Suprapubic skin (tissue), 4 donors: ENCODE data around the gene IER3. TPM values are rescaled to one million over a fixed set of nuclear protein-coding genes. Genes with fewer than 3 reads are reported as not detected.
"Not testable (repeated sequence)": the region's sequence is repeated elsewhere in the genome, so short reads cannot be mapped to it uniquely, and the experiment has no call there.

Source experiments
- DNase-seq, 2 donors: peaks; one replicate each; pipeline ENCODE4 v3.0.0-alpha.2; 2019; ENCODE audit warnings: low spot score in 2 of 2
- H3K27ac ChIP-seq: fragments of 200-600 bp; sonication (generic); one replicate; pipeline ENCODE4 v1.5.1; 2019
- H3K27me3 ChIP-seq: fragments of 200-600 bp; sonication (generic); one replicate; pipeline ENCODE4 v1.5.1; 2019
- H3K36me3 ChIP-seq: fragments of 200-600 bp; sonication (generic); one replicate; pipeline ENCODE4 v1.5.1; 2019
- H3K4me1 ChIP-seq: fragments of 200-600 bp; sonication (generic); one replicate; pipeline ENCODE4 v1.5.1; 2019
- H3K4me3 ChIP-seq: fragments of 200-600 bp; sonication (generic); one replicate; pipeline ENCODE4 v1.5.1; 2019; ENCODE audit warnings: mild to moderate bottlenecking
- H3K9me3 ChIP-seq: fragments of 200-600 bp; sonication (generic); one replicate; pipeline ENCODE4 v1.5.1; 2019
- CTCF ChIP-seq, 2 donors: fragments of 200-600 bp in 1 of 2; fragments of 450-650 bp in 1 of 2; sonication (generic) in 1 of 2; IDR thresholded peaks; one replicate each; pipeline ENCODE4 v1.5.1; 2016 to 2019; ENCODE audit warnings: antibody characterized with exemption in 2 of 2, mild to moderate bottlenecking in 1 of 2, moderate library complexity in 1 of 2
- EP300 ChIP-seq: sonication (generic); formaldehyde crosslinking; IDR thresholded peaks from one replicate; pipeline ENCODE4 v1.6.1; 2017; ENCODE audit warnings: antibody characterized with exemption
- POLR2A ChIP-seq, 2 donors: fragments of 450-650 bp; IDR thresholded peaks; one replicate each; pipeline ENCODE4 v1.6.1; 2017; ENCODE audit warnings: antibody characterized with exemption in 2 of 2, mild to moderate bottlenecking in 2 of 2, moderate library complexity in 2 of 2
- POLR2AphosphoS5 ChIP-seq, 3 donors: sonication (generic); formaldehyde crosslinking; IDR thresholded peaks; one replicate each; pipeline ENCODE4 v1.6.1; 2017; ENCODE audit warnings: antibody characterized with exemption in 3 of 3
- WGBS: methylation state at CpG from one replicate; pipeline ENCODE4 v1.1.5; 2018; 5-methylcytosine and 5-hydroxymethylcytosine counted together
- total RNA-seq, 4 donors: library from RNA; depleted of rRNA; stranded (reverse); fragments of >200 nt; gene quantifications; one replicate each; pipeline ENCODE4 v1.1.0, GENCODE V29; 2016

IER3 gene
- total RNA-seq, 4 donors from 2014 or later: 22.0 to 86.2 (median 45.8) TPM

DNA sequence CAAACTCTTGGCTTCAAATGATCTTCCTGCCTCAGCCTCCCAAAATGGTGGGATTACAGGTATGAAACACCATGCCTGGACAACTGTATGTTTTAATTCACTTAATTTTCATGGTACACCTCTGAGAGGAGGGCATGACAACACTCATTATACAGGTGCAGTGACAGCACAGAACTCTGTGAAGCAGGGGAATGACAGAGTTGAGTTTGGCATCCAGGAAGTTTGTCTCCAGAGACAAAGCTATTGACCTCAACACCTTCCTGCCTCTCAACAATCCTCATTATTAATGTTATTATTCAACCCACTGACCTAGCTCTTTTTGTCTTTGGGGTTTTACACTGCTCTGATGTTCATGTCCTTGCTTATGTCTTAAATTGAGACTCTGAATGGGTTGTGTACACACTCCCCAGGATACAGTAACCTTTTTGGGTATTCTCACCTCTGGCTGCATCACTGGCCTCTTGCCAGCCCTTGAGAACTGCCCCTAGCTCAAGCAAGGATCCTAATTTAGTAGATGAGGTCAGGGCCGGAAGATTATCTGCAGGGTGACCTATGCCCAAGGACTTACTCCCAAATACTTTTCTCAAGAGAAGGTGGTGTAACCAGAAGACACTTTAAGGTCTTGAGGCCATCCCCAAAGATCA lies 13.0 kb upstream of the IER3 start:
- peaks cover 58% of the 10 kb centered on the region for H3K4me1 ChIP-seq
- no peak overlapping the region for H3K4me3 ChIP-seq
- WGBS: 89% methylated on average over 1 of the region's 1 CpG
- H3K36me3 ChIP-seq: no peaks in the 10 kb centered on the region
- no peaks in the 10 kb centered on the region for H3K27me3 ChIP-seq
- TF ChIP-seq EP300 (no peak), POLR2AphosphoS5 (IDR thresholded peaks at IDR 0.05) (no peak), POLR2A (IDR thresholded peaks at IDR 0.05) (no peak), CTCF (IDR thresholded peaks at IDR 0.05) (no peak)
- H3K27ac ChIP-seq: no peak overlapping the region
- no peaks in the 10 kb centered on the region for H3K9me3 ChIP-seq
- no peak for DNase-seq

- H3K9me3 ChIP-seq, H3K4me3 ChIP-seq, DNase-seq, H3K27ac ChIP-seq, H3K36me3 ChIP-seq, H3K27me3 ChIP-seq: not testable (repeated sequence)
- peaks cover 64% of the 10 kb centered on the region for H3K4me1 ChIP-seq
- WGBS: 96% methylated on average over 7 of the region's 7 CpGs
These were observed 12.2 kb upstream of the IER3 start for GRCh38 chr6:30756405-30757003.

DNA sequence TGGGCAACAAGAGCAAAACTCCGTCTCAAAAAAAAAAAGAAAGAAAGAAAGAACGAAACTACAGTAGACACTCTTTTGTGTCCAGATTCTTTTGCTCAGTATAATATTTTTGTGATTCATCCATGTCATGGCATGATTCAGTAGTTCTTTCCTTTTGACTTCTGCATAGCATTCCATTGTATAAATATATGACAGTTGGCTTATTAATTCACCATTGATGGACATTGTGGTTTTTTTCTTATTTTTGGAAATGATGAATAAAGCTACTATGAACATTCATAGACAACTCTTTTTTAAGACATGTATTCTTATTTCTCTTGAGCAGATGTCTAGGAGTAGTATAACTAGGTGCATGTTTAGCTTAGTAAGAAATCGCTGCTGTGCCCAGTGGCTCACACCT lies 10.3 kb upstream of the IER3 start:
- TF ChIP-seq POLR2AphosphoS5 (IDR thresholded peaks at IDR 0.05): no peak
- no peak for TF ChIP-seq CTCF (IDR thresholded peaks at IDR 0.05)
- no peak for TF ChIP-seq POLR2A (IDR thresholded peaks at IDR 0.05)
- no peak for TF ChIP-seq EP300

GRCh38 chr6:30752157-30752927 lies 8.0 kb upstream of the IER3 start:
- WGBS: 17% methylated on average over 12 of the region's 12 CpGs
- Histone ChIP-seq H3K27ac (peak overlapping the region; percentile 80), H3K36me3 (no peaks in the 10 kb centered on the region), H3K4me1 (peaks cover 75% of the 10 kb centered on the region), H3K4me3 (no peak overlapping the region), H3K9me3 (no peaks in the 10 kb centered on the region), H3K27me3 (no peaks in the 10 kb centered on the region)
- DNase-seq: peak; percentile 96 to 97
- TF ChIP-seq POLR2A (IDR thresholded peaks at IDR 0.05) (no peak), POLR2AphosphoS5 (IDR thresholded peaks at IDR 0.05) (peak in 2 of 3 donors; percentile 74 to 84)

More for the DNA sequence above, 10.3 kb upstream of the IER3 start:
- Histone ChIP-seq H3K4me3 (no peak overlapping the region), H3K27me3 (no peaks in the 10 kb centered on the region), H3K36me3 (no peaks in the 10 kb centered on the region), H3K27ac (no peak overlapping the region), H3K9me3 (no peaks in the 10 kb centered on the region), H3K4me1 (peaks cover 65% of the 10 kb centered on the region)
- no peak for DNase-seq
- 84% methylated on average over 3 of the region's 3 CpGs for WGBS

DNA sequence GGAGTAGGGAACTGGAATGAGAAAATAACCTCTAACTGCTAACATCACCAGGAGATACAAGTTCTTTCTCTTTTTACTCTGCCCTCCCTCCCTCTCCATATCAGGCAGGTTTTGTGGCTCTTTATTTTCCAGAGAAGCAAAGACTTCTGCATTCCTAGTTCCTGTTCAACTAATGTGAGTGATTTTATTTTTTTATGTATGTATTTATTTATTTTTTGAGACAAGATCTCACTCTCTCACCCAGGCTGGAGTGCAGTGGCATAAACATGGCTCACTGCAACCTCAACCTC lies 6.0 kb upstream of the IER3 start:
- peak overlapping the region; percentile 73 for H3K27ac ChIP-seq
- no peaks in the 10 kb centered on the region for H3K36me3 ChIP-seq
- no peak overlapping the region for H3K4me3 ChIP-seq
- H3K27me3 ChIP-seq: no peaks in the 10 kb centered on the region
- no peak for TF ChIP-seq POLR2A (IDR thresholded peaks at IDR 0.05)
- TF ChIP-seq EP300: no peak
- no peak for TF ChIP-seq CTCF (IDR thresholded peaks at IDR 0.05)
- TF ChIP-seq POLR2AphosphoS5 (IDR thresholded peaks at IDR 0.05): no peak
- no peak for DNase-seq
- H3K9me3 ChIP-seq: no peaks in the 10 kb centered on the region
- peaks cover 62% of the 10 kb centered on the region for H3K4me1 ChIP-seq
